Right atrium auricular region (tissue), 2 donors: ENCODE measurements around the gene SMTNL2. TPM values are rescaled to one million over a fixed set of nuclear protein-coding genes. Genes with fewer than 3 reads are reported as not detected.

Experiments
- DNase-seq: peaks from one replicate; pipeline ENCODE4 v3.0.0-alpha.2; 2019; ENCODE audit warnings: low spot score
- H3K27ac ChIP-seq, 2 donors: fragments of 200-600 bp; sonication (generic); 1 replicate in 1 of 2; 2 replicates in 1 of 2; pipeline ENCODE4 v1.5.1; 2016 to 2019
- H3K27me3 ChIP-seq, 2 donors: fragments of 200-600 bp; sonication (generic); one replicate each; pipeline versions ENCODE4 v1.5.1 to v1.6.0; 2017 to 2019
- H3K36me3 ChIP-seq: fragments of 200-600 bp; sonication (generic); one replicate; pipeline ENCODE4 v1.5.1; 2016
- H3K4me1 ChIP-seq, 2 donors: fragments of 200-600 bp; sonication (generic); one replicate each; pipeline versions ENCODE4 v1.5.1 to v1.6.0; 2017 to 2019
- H3K4me3 ChIP-seq, 2 donors: fragments of 200-600 bp; sonication (generic); 1 replicate in 1 of 2; 2 replicates in 1 of 2; pipeline ENCODE4 v1.5.1; 2017 to 2019; ENCODE audit warnings: mild to moderate bottlenecking in 1 of 2, moderate library complexity in 1 of 2
- H3K9me3 ChIP-seq, 2 donors: fragments of 200-600 bp; sonication (generic); one replicate each; pipeline ENCODE4 v1.5.1; 2019
- CTCF ChIP-seq, 2 donors: fragments of 200-600 bp; sonication (generic); IDR thresholded peaks; one replicate each; pipeline ENCODE4 v1.5.1; 2019; ENCODE audit warnings: antibody characterized with exemption in 2 of 2
- total RNA-seq, 2 donors: library from RNA; depleted of rRNA; stranded (reverse); fragments of >200 nt; gene quantifications; one replicate each; pipeline ENCODE4 v1.1.0, GENCODE V29; 2016

Gene SMTNL2
- total RNA-seq, 2 donors from 2014 or later = 21.1 to 41.6 TPM

GRCh38 chr17:4607773-4608187 lies 23.5 kb downstream of the SMTNL2 start:
- Histone ChIP-seq H3K4me3 (no peak overlapping the region), H3K4me1 (peaks cover 0 to 38% of the 10 kb centered on the region in 2 donors), H3K9me3 (no peaks in the 10 kb centered on the region), H3K36me3 (no peaks in the 10 kb centered on the region), H3K27me3 (no peaks in the 10 kb centered on the region), H3K27ac (peak overlapping the region; percentile 24 to 56)
- peak; percentile 86 for DNase-seq
- no peak for TF ChIP-seq CTCF (IDR thresholded peaks at IDR 0.05)

- Histone ChIP-seq H3K9me3 (no peaks in the 10 kb centered on the region), H3K36me3 (no peaks in the 10 kb centered on the region), H3K4me1 (peaks cover 0 to 27% of the 10 kb centered on the region in 2 donors), H3K27me3 (no peaks in the 10 kb centered on the region), H3K27ac (no peak overlapping the region), H3K4me3 (no peak overlapping the region)
- no peak for TF ChIP-seq CTCF (IDR thresholded peaks at IDR 0.05)
- DNase-seq = no peak
Measured at GRCh38 chr17:4609761-4610160, 25.4 kb downstream of the SMTNL2 start.

- Histone ChIP-seq H3K36me3 (no peaks in the 10 kb centered on the region), H3K27me3 (no peaks in the 10 kb centered on the region), H3K4me1 (peaks cover 0 to 23% of the 10 kb centered on the region in 2 donors), H3K27ac (no peak overlapping the region), H3K9me3 (no peaks in the 10 kb centered on the region), H3K4me3 (no peak overlapping the region)
- no peak for DNase-seq
- no peak for TF ChIP-seq CTCF (IDR thresholded peaks at IDR 0.05)
Measured at GRCh38 chr17:4610162-4610561, 25.8 kb downstream of the SMTNL2 start.

- H3K4me3 ChIP-seq = no peak overlapping the region
- no peak for TF ChIP-seq CTCF (IDR thresholded peaks at IDR 0.05)
- no peak overlapping the region for H3K27ac ChIP-seq
- H3K36me3 ChIP-seq = no peaks in the 10 kb centered on the region
- peaks cover 0 to 18% of the 10 kb centered on the region in 2 donors for H3K4me1 ChIP-seq
- H3K27me3 ChIP-seq = no peaks in the 10 kb centered on the region
- no peaks in the 10 kb centered on the region for H3K9me3 ChIP-seq
- DNase-seq = no peak
Measured at GRCh38 chr17:4610656-4611055, 26.3 kb downstream of the SMTNL2 start.

GRCh38 chr17:4616476-4616875 lies 32.1 kb downstream of the SMTNL2 start:
- Histone ChIP-seq H3K27ac (no peak overlapping the region), H3K27me3 (no peaks in the 10 kb centered on the region), H3K4me3 (no peak overlapping the region), H3K36me3 (no peaks in the 10 kb centered on the region), H3K9me3 (no peaks in the 10 kb centered on the region), H3K4me1 (no peaks in the 10 kb centered on the region)
- no peak for TF ChIP-seq CTCF (IDR thresholded peaks at IDR 0.05)
- DNase-seq = no peak

- Histone ChIP-seq H3K27me3 (no peaks in the 10 kb centered on the region), H3K27ac (no peak overlapping the region), H3K36me3 (no peaks in the 10 kb centered on the region), H3K4me1 (no peaks in the 10 kb centered on the region), H3K4me3 (no peak overlapping the region), H3K9me3 (peaks cover 0 to 5% of the 10 kb centered on the region in 2 donors)
- no peak for DNase-seq
- no peak for TF ChIP-seq CTCF (IDR thresholded peaks at IDR 0.05)
Measured at GRCh38 chr17:4617090-4617489, 32.8 kb downstream of the SMTNL2 start.
